Subcutaneous abdominal adipose tissue (tissue), 5 donors: Measurements from ENCODE around the gene VPS45.

Experiments used
- H3K27ac ChIP-seq: one replicate; pipeline ENCODE4 v1.7.0; 2013; ENCODE audit warnings: low read depth, mild to moderate bottlenecking, inconsistent platforms, low read length, moderate library complexity
- H3K27me3 ChIP-seq, 5 donors: one replicate each; pipeline ENCODE4 v1.7.0; 2013; ENCODE audit warnings: low read length in 5 of 5, inconsistent platforms in 1 of 5; ENCODE audit not compliant: control insufficient read depth in 5 of 5, insufficient read depth in 4 of 5
- H3K36me3 ChIP-seq, 5 donors: one replicate each; pipeline ENCODE4 v1.7.0; 2013; ENCODE audit warnings: low read length in 5 of 5; ENCODE audit not compliant: control insufficient read depth in 5 of 5, insufficient read depth in 5 of 5
- H3K4me1 ChIP-seq, 5 donors: one replicate each; pipeline ENCODE4 v1.7.0; 2013; ENCODE audit warnings: low read length in 5 of 5, mild to moderate bottlenecking in 3 of 5, moderate library complexity in 1 of 5; ENCODE audit not compliant: control insufficient read depth in 5 of 5, insufficient read depth in 5 of 5
- H3K4me3 ChIP-seq, 5 donors: one replicate each; pipeline ENCODE4 v1.7.0; 2013; ENCODE audit warnings: low read length in 5 of 5, low read depth in 1 of 5
- H3K9ac ChIP-seq, 5 donors: one replicate each; pipeline ENCODE4 v1.7.0; 2013; ENCODE audit warnings: low read length in 5 of 5, mild to moderate bottlenecking in 4 of 5, moderate library complexity in 3 of 5
- H3K9me3 ChIP-seq, 5 donors: one replicate each; pipeline ENCODE4 v1.7.0; 2013; ENCODE audit warnings: low read length in 5 of 5; ENCODE audit not compliant: control insufficient read depth in 5 of 5
- donor health status: healthy.
- donor health status: healthy.
- donor health status: healthy.
- donor health status: healthy.
- donor health status: healthy.

The VPS45 gene

GRCh38 chr1:150192012-150192411 is 124.4 kb downstream of the VPS45 start:
- Histone ChIP-seq H3K9ac (no peak overlapping the region), H3K4me1 (peaks cover 1 to 7% (median 6%) of the 10 kb centered on the region in 5 donors), H3K27ac (no peak overlapping the region), H3K36me3 (no peaks in the 10 kb centered on the region), H3K4me3 (no peak overlapping the region), H3K27me3 (no peaks in the 10 kb centered on the region), H3K9me3 (peaks cover 0 to 4% (median 0%) of the 10 kb centered on the region in 5 donors)

GRCh38 chr1:150194381-150195031 is 126.9 kb downstream of the VPS45 start:
- Histone ChIP-seq H3K27ac (no peak overlapping the region), H3K36me3 (no peaks in the 10 kb centered on the region), H3K4me1 (no peaks in the 10 kb centered on the region), H3K27me3 (no peaks in the 10 kb centered on the region), H3K9me3 (peaks cover 0 to 4% (median 0%) of the 10 kb centered on the region in 5 donors), H3K4me3 (no peak overlapping the region), H3K9ac (no peak overlapping the region)
